Suprapubic skin (tissue), 3 donors: ENCODE results near the gene CHD9.

Source experiments
- EP300 ChIP-seq: sonication (generic); formaldehyde crosslinking; IDR thresholded peaks from one replicate; pipeline ENCODE4 v1.6.1; 2017; ENCODE audit warnings: antibody characterized with exemption
- TF ChIP-seq, protein P1 (sequence below), 2 donors: fragments of 200-600 bp in 1 of 2; fragments of 450-650 bp in 1 of 2; sonication (generic) in 1 of 2; IDR thresholded peaks; one replicate each; pipeline ENCODE4 v1.5.1; 2016 to 2019; ENCODE audit warnings: antibody characterized with exemption in 2 of 2, mild to moderate bottlenecking in 1 of 2, moderate library complexity in 1 of 2

- TF ChIP-seq EP300 = no peak
- TF ChIP-seq, protein P1, sequence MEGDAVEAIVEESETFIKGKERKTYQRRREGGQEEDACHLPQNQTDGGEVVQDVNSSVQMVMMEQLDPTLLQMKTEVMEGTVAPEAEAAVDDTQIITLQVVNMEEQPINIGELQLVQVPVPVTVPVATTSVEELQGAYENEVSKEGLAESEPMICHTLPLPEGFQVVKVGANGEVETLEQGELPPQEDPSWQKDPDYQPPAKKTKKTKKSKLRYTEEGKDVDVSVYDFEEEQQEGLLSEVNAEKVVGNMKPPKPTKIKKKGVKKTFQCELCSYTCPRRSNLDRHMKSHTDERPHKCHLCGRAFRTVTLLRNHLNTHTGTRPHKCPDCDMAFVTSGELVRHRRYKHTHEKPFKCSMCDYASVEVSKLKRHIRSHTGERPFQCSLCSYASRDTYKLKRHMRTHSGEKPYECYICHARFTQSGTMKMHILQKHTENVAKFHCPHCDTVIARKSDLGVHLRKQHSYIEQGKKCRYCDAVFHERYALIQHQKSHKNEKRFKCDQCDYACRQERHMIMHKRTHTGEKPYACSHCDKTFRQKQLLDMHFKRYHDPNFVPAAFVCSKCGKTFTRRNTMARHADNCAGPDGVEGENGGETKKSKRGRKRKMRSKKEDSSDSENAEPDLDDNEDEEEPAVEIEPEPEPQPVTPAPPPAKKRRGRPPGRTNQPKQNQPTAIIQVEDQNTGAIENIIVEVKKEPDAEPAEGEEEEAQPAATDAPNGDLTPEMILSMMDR (IDR thresholded peaks at IDR 0.05) = no peak
Measured at GRCh38 chr16:53097190-53097589, 42.4 kb downstream of the CHD9 start.
